Astrocyte (in vitro differentiated cells and primary cell): ENCODE results near the gene MECR. TPM values are rescaled to one million over a fixed set of nuclear protein-coding genes. Genes with fewer than 3 reads are reported as not detected.

Experiments
- DNase-seq: peaks from one replicate; pipeline ENCODE4 v3.0.0-alpha.2; 2010; ENCODE audit warnings: low read depth
- FAIRE-seq: peaks from 2 replicates; lab custom pipeline; 2011; peaks lifted over from hg19 to GRCh38; lab: Jason Lieb, UNC
- H2AFZ ChIP-seq: 2 replicates; pipeline ENCODE4 v1.6.0; 2012; ENCODE audit warnings: low read depth, low read length, inconsistent platforms
- H3K27ac ChIP-seq: 2 replicates; pipeline ENCODE4 v1.5.1; 2011; ENCODE audit warnings: low read depth, low read length, inconsistent platforms
- H3K27me3 ChIP-seq: 2 replicates; pipeline ENCODE4 v1.6.0; 2011; ENCODE audit warnings: low read length, inconsistent platforms; ENCODE audit not compliant: insufficient read depth
- H3K36me3 ChIP-seq: 2 replicates; pipeline ENCODE4 v1.5.1; 2011; ENCODE audit warnings: low read length, inconsistent platforms; ENCODE audit not compliant: insufficient read depth
- H3K4me1 ChIP-seq: 2 replicates; pipeline ENCODE4 v1.5.1; 2011; ENCODE audit warnings: low read length, inconsistent platforms; ENCODE audit not compliant: insufficient read depth
- H3K4me2 ChIP-seq: 2 replicates; pipeline ENCODE4 v1.6.0; 2012; ENCODE audit warnings: low read length, inconsistent platforms
- H3K4me3 ChIP-seq: 2 replicates; pipeline ENCODE4 v1.5.1; 2011; ENCODE audit warnings: low read depth, mild to moderate bottlenecking, low read length, inconsistent platforms; ENCODE audit not compliant: insufficient read depth
- H3K79me2 ChIP-seq: 2 replicates; pipeline ENCODE4 v1.6.0; 2012; ENCODE audit warnings: mild to moderate bottlenecking, low read length, inconsistent platforms; ENCODE audit not compliant: insufficient read depth
- H3K9ac ChIP-seq: 2 replicates; pipeline ENCODE4 v1.6.0; 2012; ENCODE audit warnings: mild to moderate bottlenecking, low read length, inconsistent platforms
- H3K9me3 ChIP-seq: 2 replicates; pipeline ENCODE4 v1.5.1; 2012; ENCODE audit warnings: low read depth, mild to moderate bottlenecking, low read length, inconsistent platforms; ENCODE audit not compliant: insufficient read depth
- H4K20me1 ChIP-seq: 2 replicates; pipeline ENCODE4 v1.6.0; 2012; ENCODE audit warnings: low read length, inconsistent platforms; ENCODE audit not compliant: insufficient read depth
- H3K27ac Mint-ChIP-seq: one replicate; pipeline ENCODE4 v1.8.0; 2021; ENCODE audit warnings: mild to moderate bottlenecking, mixed read lengths; ENCODE audit not compliant: unreplicated experiment
- H3K27me3 Mint-ChIP-seq: one replicate; pipeline ENCODE4 v1.8.0; 2021; ENCODE audit warnings: low read depth, mixed read lengths; ENCODE audit not compliant: unreplicated experiment
- H3K36me3 Mint-ChIP-seq: one replicate; pipeline ENCODE4 v1.8.0; 2021; ENCODE audit warnings: low read depth, mixed read lengths; ENCODE audit not compliant: unreplicated experiment
- H3K4me1 Mint-ChIP-seq: one replicate; pipeline ENCODE4 v1.8.0; 2021; ENCODE audit warnings: low read depth, mixed read lengths; ENCODE audit not compliant: unreplicated experiment
- H3K4me3 Mint-ChIP-seq: one replicate; pipeline ENCODE4 v1.8.0; 2021; ENCODE audit warnings: mild to moderate bottlenecking, moderate library complexity, mixed read lengths; ENCODE audit not compliant: unreplicated experiment
- H3K9me3 Mint-ChIP-seq: one replicate; pipeline ENCODE4 v1.8.0; 2021; ENCODE audit warnings: mild to moderate bottlenecking, mixed read lengths; ENCODE audit not compliant: unreplicated experiment
- EZH2 ChIP-seq: IDR thresholded peaks from 2 replicates; pipeline ENCODE4 v1.6.1; 2012; ENCODE audit warnings: mild to moderate bottlenecking, low read length, inconsistent platforms; ENCODE audit not compliant: insufficient read depth
- total RNA-seq: library from RNA; stranded (reverse); gene quantifications from 2 replicates; pipeline ENCODE4 v1.2.1, GENCODE V29; 2021
- TF ChIP-seq, protein P1 (sequence below): IDR thresholded peaks from 2 replicates; pipeline ENCODE4 v1.5.1; 2011; ENCODE audit warnings: low read depth, mild to moderate bottlenecking, inconsistent platforms, low read length, moderate library complexity; ENCODE audit not compliant: insufficient read depth

The MECR gene
- total RNA-seq, 1 donor from 2014 or later = 25.1 TPM

GRCh38 chr1:29240400-29240837 lies 9.7 kb upstream of the MECR start:
- H3K36me3 ChIP-seq = no peaks in the 10 kb centered on the region
- no peaks in the 10 kb centered on the region for H3K9me3 Mint-ChIP-seq
- no peak overlapping the region for H3K9ac ChIP-seq
- H3K4me1 ChIP-seq = peaks cover 42% of the 10 kb centered on the region
- H3K4me2 ChIP-seq = no peak overlapping the region
- H3K27me3 ChIP-seq = no peaks in the 10 kb centered on the region
- H4K20me1 ChIP-seq = peaks cover 37% of the 10 kb centered on the region
- peaks cover 24% of the 10 kb centered on the region for H3K4me1 Mint-ChIP-seq
- no peak overlapping the region for H3K27ac ChIP-seq
- H3K4me3 ChIP-seq = no peak overlapping the region
- no peaks in the 10 kb centered on the region for H3K9me3 ChIP-seq
- peak overlapping the region; percentile 22 for H3K27ac Mint-ChIP-seq
- DNase-seq = no peak
- no peak overlapping the region for H3K4me3 Mint-ChIP-seq
- peaks cover 55% of the 10 kb centered on the region for H3K79me2 ChIP-seq
- TF ChIP-seq, protein P1, sequence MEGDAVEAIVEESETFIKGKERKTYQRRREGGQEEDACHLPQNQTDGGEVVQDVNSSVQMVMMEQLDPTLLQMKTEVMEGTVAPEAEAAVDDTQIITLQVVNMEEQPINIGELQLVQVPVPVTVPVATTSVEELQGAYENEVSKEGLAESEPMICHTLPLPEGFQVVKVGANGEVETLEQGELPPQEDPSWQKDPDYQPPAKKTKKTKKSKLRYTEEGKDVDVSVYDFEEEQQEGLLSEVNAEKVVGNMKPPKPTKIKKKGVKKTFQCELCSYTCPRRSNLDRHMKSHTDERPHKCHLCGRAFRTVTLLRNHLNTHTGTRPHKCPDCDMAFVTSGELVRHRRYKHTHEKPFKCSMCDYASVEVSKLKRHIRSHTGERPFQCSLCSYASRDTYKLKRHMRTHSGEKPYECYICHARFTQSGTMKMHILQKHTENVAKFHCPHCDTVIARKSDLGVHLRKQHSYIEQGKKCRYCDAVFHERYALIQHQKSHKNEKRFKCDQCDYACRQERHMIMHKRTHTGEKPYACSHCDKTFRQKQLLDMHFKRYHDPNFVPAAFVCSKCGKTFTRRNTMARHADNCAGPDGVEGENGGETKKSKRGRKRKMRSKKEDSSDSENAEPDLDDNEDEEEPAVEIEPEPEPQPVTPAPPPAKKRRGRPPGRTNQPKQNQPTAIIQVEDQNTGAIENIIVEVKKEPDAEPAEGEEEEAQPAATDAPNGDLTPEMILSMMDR = no peak
- no peak for TF ChIP-seq EZH2
- FAIRE-seq = no peak
- no peaks in the 10 kb centered on the region for H3K27me3 Mint-ChIP-seq
- H3K36me3 Mint-ChIP-seq = peaks cover 1% of the 10 kb centered on the region
- H2AFZ ChIP-seq = no peak overlapping the region

- H3K27me3 ChIP-seq = no peaks in the 10 kb centered on the region
- H3K9me3 Mint-ChIP-seq = no peaks in the 10 kb centered on the region
- peaks cover 24% of the 10 kb centered on the region for H3K4me1 Mint-ChIP-seq
- H3K9ac ChIP-seq = peak overlapping the region; percentile 71
- H3K27me3 Mint-ChIP-seq = peaks cover 5% of the 10 kb centered on the region
- H3K4me3 ChIP-seq = no peak overlapping the region
- H3K4me1 ChIP-seq = peaks cover 33% of the 10 kb centered on the region
- H3K9me3 ChIP-seq = no peaks in the 10 kb centered on the region
- no peak overlapping the region for H3K27ac Mint-ChIP-seq
- H4K20me1 ChIP-seq = peaks cover 28% of the 10 kb centered on the region
- FAIRE-seq (no peak), DNase-seq (no peak)
- H3K36me3 Mint-ChIP-seq = peaks cover 1% of the 10 kb centered on the region
- peak overlapping the region; percentile 83 for H3K4me3 Mint-ChIP-seq
- H3K4me2 ChIP-seq = peak overlapping the region; percentile 100
- peaks cover 46% of the 10 kb centered on the region for H3K79me2 ChIP-seq
- H2AFZ ChIP-seq = no peak overlapping the region
- H3K36me3 ChIP-seq = no peaks in the 10 kb centered on the region
- H3K27ac ChIP-seq = no peak overlapping the region
- no peak for TF ChIP-seq EZH2
- TF ChIP-seq, protein P1 = no peak
Observed at GRCh38 chr1:29239142-29239541, 8.4 kb upstream of the MECR start.

DNA sequence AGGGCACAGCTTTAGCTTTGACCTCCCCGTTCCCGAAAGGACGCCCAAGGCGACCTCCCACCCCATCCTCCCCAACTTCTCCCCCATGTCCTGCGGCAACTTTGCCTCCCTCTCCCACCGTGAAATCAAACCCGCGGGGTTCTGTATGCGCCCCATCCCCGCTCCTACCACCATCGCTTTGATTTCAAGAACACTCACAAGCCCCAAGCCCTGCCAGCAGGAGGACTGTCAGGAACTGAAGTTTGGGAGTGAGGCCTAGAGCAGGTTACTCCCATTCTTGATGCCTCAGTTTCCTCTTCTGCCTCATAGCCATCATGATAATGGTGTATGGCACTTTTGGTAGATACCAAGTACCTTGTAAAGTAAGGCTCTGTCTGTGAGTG lies 7.9 kb upstream of the MECR start:
- Histone ChIP-seq H2AFZ (no peak overlapping the region), H3K4me3 (peak overlapping the region; percentile 68)
- H3K27me3 Mint-ChIP-seq = peaks cover 10% of the 10 kb centered on the region

More for the DNA sequence above, 7.9 kb upstream of the MECR start:
- Mint-ChIP-seq H3K36me3 (peaks cover 1% of the 10 kb centered on the region), H3K9me3 (no peaks in the 10 kb centered on the region), H3K27ac (peak overlapping the region; percentile 85), H3K4me1 (peaks cover 24% of the 10 kb centered on the region), H3K4me3 (peak overlapping the region; percentile 83)
- H4K20me1 ChIP-seq = peaks cover 26% of the 10 kb centered on the region
- TF ChIP-seq, protein P1 = no peak
- TF ChIP-seq EZH2 = no peak
- H3K79me2 ChIP-seq = peaks cover 44% of the 10 kb centered on the region
- FAIRE-seq (no peak), DNase-seq (no peak)
- H3K27me3 ChIP-seq = no peaks in the 10 kb centered on the region
- no peak overlapping the region for H3K27ac ChIP-seq
- H3K4me2 ChIP-seq = peak overlapping the region; percentile 100
- peaks cover 28% of the 10 kb centered on the region for H3K4me1 ChIP-seq
- peak overlapping the region; percentile 71 for H3K9ac ChIP-seq
- no peaks in the 10 kb centered on the region for H3K36me3 ChIP-seq
- H3K9me3 ChIP-seq = no peaks in the 10 kb centered on the region
